Measurements from ENCODE around the gene GPR15. TPM values are rescaled to one million over a fixed set of nuclear protein-coding genes. Genes with fewer than 3 reads are reported as not detected.

GPR15 gene
- total RNA-seq, 4 donors from 2014 or later, result 0.44 TPM; not detected in 3

DNA sequence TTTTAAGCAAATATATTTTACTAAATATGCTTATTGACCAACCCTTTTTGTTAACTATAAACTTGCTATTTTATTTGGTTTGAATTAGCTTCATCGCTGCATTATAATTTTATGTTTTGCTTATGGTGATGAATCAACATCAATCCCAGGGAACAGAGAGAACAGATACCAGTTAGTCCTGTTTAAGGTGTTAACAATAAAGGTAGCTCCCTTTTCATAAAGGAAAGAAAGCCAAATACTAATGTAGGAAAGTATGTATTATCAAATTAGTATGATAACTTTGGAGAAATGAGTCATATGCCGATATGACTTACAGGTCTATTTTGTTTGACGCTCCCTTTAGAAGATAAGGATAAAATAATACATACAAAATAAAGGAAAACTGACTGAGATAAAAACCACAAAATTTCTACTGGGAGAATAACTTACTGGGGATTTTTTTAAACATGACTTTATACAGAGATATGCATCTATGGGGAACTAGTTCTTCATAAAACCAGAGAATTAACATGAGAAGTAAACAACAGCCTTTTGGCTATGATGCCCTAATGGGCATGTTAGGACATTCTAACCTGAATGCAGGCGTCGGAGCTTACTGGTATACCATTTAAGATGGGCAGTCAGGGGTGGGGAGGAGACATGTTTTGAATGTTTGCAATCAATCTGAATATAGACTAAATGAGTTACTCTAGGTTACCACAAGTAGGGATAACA lies 29.8 kb upstream of the GPR15 start:
- ATAC-seq (ENCODE audit: low FRiP score), result no peak
- TF ChIP-seq, protein P1, sequence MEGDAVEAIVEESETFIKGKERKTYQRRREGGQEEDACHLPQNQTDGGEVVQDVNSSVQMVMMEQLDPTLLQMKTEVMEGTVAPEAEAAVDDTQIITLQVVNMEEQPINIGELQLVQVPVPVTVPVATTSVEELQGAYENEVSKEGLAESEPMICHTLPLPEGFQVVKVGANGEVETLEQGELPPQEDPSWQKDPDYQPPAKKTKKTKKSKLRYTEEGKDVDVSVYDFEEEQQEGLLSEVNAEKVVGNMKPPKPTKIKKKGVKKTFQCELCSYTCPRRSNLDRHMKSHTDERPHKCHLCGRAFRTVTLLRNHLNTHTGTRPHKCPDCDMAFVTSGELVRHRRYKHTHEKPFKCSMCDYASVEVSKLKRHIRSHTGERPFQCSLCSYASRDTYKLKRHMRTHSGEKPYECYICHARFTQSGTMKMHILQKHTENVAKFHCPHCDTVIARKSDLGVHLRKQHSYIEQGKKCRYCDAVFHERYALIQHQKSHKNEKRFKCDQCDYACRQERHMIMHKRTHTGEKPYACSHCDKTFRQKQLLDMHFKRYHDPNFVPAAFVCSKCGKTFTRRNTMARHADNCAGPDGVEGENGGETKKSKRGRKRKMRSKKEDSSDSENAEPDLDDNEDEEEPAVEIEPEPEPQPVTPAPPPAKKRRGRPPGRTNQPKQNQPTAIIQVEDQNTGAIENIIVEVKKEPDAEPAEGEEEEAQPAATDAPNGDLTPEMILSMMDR (IDR thresholded peaks at IDR 0.05), result no peak
- DNase-seq (ENCODE audit: low spot score), result no peak

DNA sequence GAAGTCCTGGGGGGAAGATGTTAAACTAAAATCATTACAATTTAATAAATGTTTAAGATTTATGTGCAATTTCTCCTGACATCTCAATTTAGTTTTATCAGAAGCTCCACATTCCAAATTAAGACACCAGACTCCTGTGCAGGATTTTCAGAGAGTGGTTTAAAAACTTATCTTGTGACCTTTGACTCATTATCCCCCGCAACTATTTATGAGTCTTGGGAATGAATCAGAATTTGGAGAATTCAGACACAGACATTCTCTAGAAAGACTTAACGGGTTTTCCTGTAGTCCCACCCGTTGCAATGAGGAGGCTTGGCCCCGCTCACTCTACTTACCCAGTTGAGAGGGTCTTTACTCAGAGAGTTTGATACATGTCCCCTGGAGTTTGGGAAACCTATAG lies 27.2 kb upstream of the GPR15 start:
- ATAC-seq (ENCODE audit: low FRiP score) (no peak), DNase-seq (ENCODE audit: low spot score) (no peak)
- TF ChIP-seq, protein P1 (IDR thresholded peaks at IDR 0.05), result no peak

DNA sequence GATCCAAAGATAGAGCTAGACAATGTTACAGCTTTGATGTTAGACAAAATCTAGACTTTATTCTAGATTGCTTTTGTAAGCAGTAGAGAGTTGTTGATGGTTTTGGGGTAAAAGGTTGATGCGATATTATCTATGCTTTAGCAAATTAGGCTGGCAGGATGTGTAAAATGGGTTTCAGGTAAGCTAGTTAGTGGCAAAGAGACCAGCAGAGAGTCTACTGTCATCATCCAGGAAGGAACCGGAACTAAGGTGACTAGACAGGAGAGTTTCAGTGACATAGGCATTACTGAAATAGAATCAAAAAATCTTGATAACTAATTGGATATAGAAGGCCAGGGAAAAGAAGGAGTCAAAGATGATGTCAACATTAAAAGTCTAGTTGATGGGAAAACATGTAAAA lies 23.2 kb upstream of the GPR15 start:
- TF ChIP-seq, protein P1 (IDR thresholded peaks at IDR 0.05), result no peak
- ATAC-seq (ENCODE audit: low FRiP score) (no peak), DNase-seq (ENCODE audit: low spot score) (no peak)

DNA sequence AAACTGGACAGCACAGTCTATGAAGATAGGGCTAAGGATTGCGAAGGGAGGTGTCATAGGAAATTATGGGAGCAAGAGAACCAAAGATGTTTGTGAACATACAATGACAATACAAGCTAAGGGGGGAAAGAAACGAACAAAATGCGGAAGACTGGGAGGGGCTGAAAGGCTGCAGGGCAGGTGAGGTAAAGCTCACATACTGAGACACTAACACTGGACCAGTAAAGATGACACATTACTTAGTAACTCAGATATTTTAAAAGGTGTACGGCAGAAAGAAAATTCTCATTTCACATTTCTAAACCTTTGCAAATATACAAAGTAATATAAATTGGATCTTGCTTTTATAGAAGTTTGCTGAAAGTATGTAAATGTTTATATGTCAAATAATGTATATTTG lies 19.2 kb upstream of the GPR15 start:
- DNase-seq (ENCODE audit: low spot score) (no peak), ATAC-seq (ENCODE audit: low FRiP score) (no peak)
- TF ChIP-seq, protein P1 (IDR thresholded peaks at IDR 0.05), result no peak

DNA sequence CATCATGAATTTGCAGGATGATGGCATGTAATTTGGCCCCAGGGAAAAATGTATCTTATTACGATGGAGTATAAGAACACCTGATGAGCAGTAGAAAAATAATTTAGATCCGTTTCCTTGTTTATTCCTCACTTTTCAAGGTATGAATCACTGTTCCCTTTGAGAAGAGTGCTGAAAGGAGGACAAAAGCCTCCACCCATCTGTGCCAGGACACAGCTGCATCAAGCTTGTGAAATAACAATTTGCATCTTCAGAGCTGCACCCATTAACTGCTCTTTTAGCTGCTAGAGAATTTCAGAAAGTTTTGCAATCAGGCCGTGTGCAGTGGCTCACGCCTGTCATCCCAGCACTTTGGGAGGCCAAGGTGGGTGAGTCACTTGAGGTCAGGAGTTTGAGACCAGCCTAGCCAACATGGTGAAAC lies 18.7 kb upstream of the GPR15 start:
- TF ChIP-seq, protein P1 (IDR thresholded peaks at IDR 0.05), result no peak
- no peak for DNase-seq (ENCODE audit: low spot score)
- peak; percentile 76 for ATAC-seq (ENCODE audit: low FRiP score)

DNA sequence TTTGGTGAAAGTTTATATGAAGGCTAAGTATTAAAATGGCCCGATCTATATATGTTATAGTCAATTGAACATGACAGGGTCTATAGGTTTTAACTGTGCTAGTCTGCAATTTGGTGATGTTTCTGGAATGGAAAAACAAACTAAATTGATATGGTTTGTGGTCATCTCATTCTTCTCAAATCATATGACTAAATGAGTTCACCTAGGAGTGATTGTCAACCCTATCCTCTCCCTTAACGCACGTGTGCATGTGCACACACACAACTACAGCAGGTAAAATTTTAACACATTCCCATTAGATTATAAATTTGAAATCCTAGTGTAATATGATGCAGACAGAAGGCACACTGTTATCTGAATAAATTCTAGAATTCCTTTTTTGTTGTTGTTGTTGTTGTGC lies 18.0 kb upstream of the GPR15 start:
- ATAC-seq (ENCODE audit: low FRiP score) (no peak), DNase-seq (ENCODE audit: low spot score) (no peak)
- TF ChIP-seq, protein P1 (IDR thresholded peaks at IDR 0.05), result no peak

DNA sequence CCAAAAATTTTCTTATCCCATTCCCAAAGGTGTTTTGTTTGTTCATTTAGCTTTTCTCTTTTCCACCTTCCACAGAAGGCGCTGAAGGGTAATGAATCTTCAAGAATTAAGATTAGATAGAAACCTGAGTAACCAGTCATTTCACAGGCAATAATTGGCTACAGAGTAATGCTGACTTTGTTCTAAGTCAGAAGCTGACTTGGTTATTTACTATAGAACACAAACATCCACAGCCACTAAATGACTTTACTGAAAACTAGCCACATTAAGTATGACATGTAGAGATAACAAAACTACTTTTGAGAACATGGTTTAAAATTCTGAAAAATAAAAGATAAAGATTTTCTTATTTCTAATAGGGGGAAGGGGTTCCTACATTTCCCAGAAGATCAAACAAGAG lies 16.8 kb upstream of the GPR15 start:
- DNase-seq (ENCODE audit: low spot score) (no peak), ATAC-seq (ENCODE audit: low FRiP score) (no peak)
- TF ChIP-seq, protein P1 (IDR thresholded peaks at IDR 0.05), result no peak
